IMR-90 (cell line): ENCODE data around the gene C16orf74. TPM values are rescaled to one million over a fixed set of nuclear protein-coding genes. Genes with fewer than 3 reads are reported as not detected.

ENCODE experiments used
- ATAC-seq: fragments of 200-7000 bp; cut with Tn5 transposase; 2 replicates; pipeline ENCODE4 v1.9.1; 2020; ENCODE audit warnings: low read depth, mild to moderate bottlenecking, moderate library complexity
- BruUV-seq: library from RNA; stranded (reverse); fragments of 400-500 nt; replicated peaks from 2 replicates; lab custom pipeline; 2021; lab: Mats Ljungman, UMichigan
- CTCF ChIA-PET: fragments of 300-600 bp; formaldehyde crosslinking; extraction: SDS; loops from one replicate; lab custom pipeline; 2021; ENCODE audit warnings: antibody characterized with exemption; lab: Yijun Ruan, JAX
- POLR2A ChIA-PET: fragments of 300-600 bp; sonication (Branson Sonifier 250); formaldehyde crosslinking; loops from one replicate; lab custom pipeline; 2022; ENCODE audit warnings: antibody characterized with exemption; ENCODE audit not compliant: unreplicated experiment; lab: Charles Lee
- DNase-seq: peaks from one replicate; pipeline ENCODE4 v3.0.0; 2013
- H2AFZ ChIP-seq: replicated peaks from 2 replicates; pipeline ENCODE3; 2013; ENCODE audit warnings: low read length, mild to moderate bottlenecking; ENCODE audit not compliant: poor library complexity
- H2AK5ac ChIP-seq: 2 replicates; pipeline ENCODE4 v1.6.1; 2013; ENCODE audit warnings: low read depth, low read length, inconsistent platforms
- H2AK9ac ChIP-seq: replicated peaks from 2 replicates; pipeline ENCODE3; 2013; ENCODE audit warnings: mild to moderate bottlenecking, low read depth, low read length, moderate library complexity; ENCODE audit not compliant: poor library complexity
- H2BK120ac ChIP-seq: 2 replicates; pipeline ENCODE4 v1.6.1; 2013; ENCODE audit warnings: low read depth, low read length, inconsistent platforms
- H2BK15ac ChIP-seq: 3 replicates; pipeline ENCODE4 v1.6.1; 2013; ENCODE audit warnings: low read depth, low read length, inconsistent platforms
- H2BK20ac ChIP-seq: 2 replicates; pipeline ENCODE4 v1.6.1; 2013; ENCODE audit warnings: low read depth, mild to moderate bottlenecking, inconsistent platforms, low read length, moderate library complexity
- H2BK5ac ChIP-seq: 2 replicates; pipeline ENCODE4 v1.6.1; 2013; ENCODE audit warnings: mild to moderate bottlenecking, low read depth, low read length, inconsistent platforms; ENCODE audit not compliant: poor library complexity, severe bottlenecking
- H3K14ac ChIP-seq: replicated peaks from 2 replicates; pipeline ENCODE4 v1.6.1; 2013; ENCODE audit warnings: low read depth, low read length, inconsistent platforms
- H3K18ac ChIP-seq: 2 replicates; pipeline ENCODE4 v1.6.1; 2013; ENCODE audit warnings: low read depth, low read length, control low read depth
- H3K23ac ChIP-seq: 2 replicates; pipeline ENCODE4 v1.6.1; 2013; ENCODE audit warnings: low read depth, low read length, inconsistent platforms
- H3K27ac ChIP-seq: 2 replicates; pipeline ENCODE4 v1.5.1; 2013; ENCODE audit warnings: mild to moderate bottlenecking, control low read depth, low read length; ENCODE audit not compliant: insufficient read depth
- H3K27me3 ChIP-seq: 2 replicates; pipeline ENCODE4 v1.6.1; 2013; ENCODE audit warnings: low read length; ENCODE audit not compliant: control insufficient read depth, insufficient read depth
- H3K36me3 ChIP-seq: 2 replicates; pipeline ENCODE4 v1.6.1; 2013; ENCODE audit warnings: low read length, mixed read lengths; ENCODE audit not compliant: control insufficient read depth, insufficient read depth
- H3K4ac ChIP-seq: 2 replicates; pipeline ENCODE4 v1.6.1; 2013; ENCODE audit warnings: low read depth, low read length, inconsistent platforms
- H3K4me1 ChIP-seq: 2 replicates; pipeline ENCODE4 v1.6.1; 2013; ENCODE audit warnings: low read length, mixed read lengths; ENCODE audit not compliant: control insufficient read depth, insufficient read depth
- H3K4me2 ChIP-seq: 2 replicates; pipeline ENCODE4 v1.6.1; 2013; ENCODE audit warnings: low read depth, mild to moderate bottlenecking, control low read depth, low read length, moderate library complexity
- H3K4me3 ChIP-seq: 2 replicates; pipeline ENCODE4 v1.5.1; 2013; ENCODE audit warnings: low read depth, mild to moderate bottlenecking, control low read depth, low read length, moderate library complexity; ENCODE audit not compliant: insufficient read depth
- H3K56ac ChIP-seq: 2 replicates; pipeline ENCODE4 v1.6.1; 2013; ENCODE audit warnings: low read length, inconsistent platforms; ENCODE audit not compliant: insufficient read depth; ENCODE audit errors: extremely low read depth
- H3K79me1 ChIP-seq, 2 experiments: 2 replicates each; pipeline ENCODE4 v1.6.1; 2013; ENCODE audit warnings: low read length in 2 of 2, inconsistent platforms in 1 of 2, low read depth in 1 of 2
- H3K9ac ChIP-seq: 2 replicates; pipeline ENCODE4 v1.6.1; 2013; ENCODE audit warnings: low read depth, low read length, control low read depth
- H3K9me1 ChIP-seq: 2 replicates; pipeline ENCODE4 v1.6.1; 2013; ENCODE audit warnings: low read length, inconsistent platforms; ENCODE audit not compliant: insufficient read depth
- H3K9me3 ChIP-seq: 2 replicates; pipeline ENCODE4 v1.6.1; 2013; ENCODE audit warnings: low read length; ENCODE audit not compliant: control insufficient read depth, insufficient read depth
- H4K20me1 ChIP-seq: 2 replicates; pipeline ENCODE4 v1.6.1; 2013; ENCODE audit warnings: low read length, inconsistent platforms; ENCODE audit not compliant: insufficient read depth
- H4K5ac ChIP-seq: 2 replicates; pipeline ENCODE4 v1.6.1; 2013; ENCODE audit warnings: mild to moderate bottlenecking, low read depth, low read length, control low read depth
- H4K8ac ChIP-seq, 2 experiments: 2 replicates each; pipeline ENCODE4 v1.6.1; 2013; ENCODE audit warnings: low read depth in 2 of 2, low read length in 2 of 2, control low read depth in 1 of 2, inconsistent platforms in 1 of 2
- H4K91ac ChIP-seq: 2 replicates; pipeline ENCODE4 v1.6.1; 2013; ENCODE audit warnings: low read depth, low read length, inconsistent platforms; ENCODE audit not compliant: insufficient read depth
- BHLHE40 ChIP-seq: fragments of 150-350 bp; IDR thresholded peaks from 2 replicates; pipeline ENCODE4 v1.6.1; 2016; ENCODE audit warnings: mild to moderate bottlenecking, low read depth, low read length
- CEBPB ChIP-seq: IDR thresholded peaks from 2 replicates; pipeline ENCODE4 v1.6.1; 2012; ENCODE audit warnings: low read depth, low read length, improper control_type of control experiment
- CHD1 ChIP-seq: IDR thresholded peaks from 2 replicates; pipeline ENCODE4 v1.6.1; 2012; ENCODE audit warnings: low read depth, low read length, improper control_type of control experiment
- CTCF ChIP-seq: conservative IDR thresholded peaks from 2 replicates; pipeline ENCODE4 v1.5.1; 2012; ENCODE audit warnings: mild to moderate bottlenecking, low read depth, low read length, improper control_type of control experiment
- ELK1 ChIP-seq: fragments of 150-350 bp; IDR thresholded peaks from 2 replicates; pipeline ENCODE4 v1.6.1; 2016; ENCODE audit warnings: low read depth, mild to moderate bottlenecking, low read length, moderate library complexity, borderline replicate concordance
- FOS ChIP-seq: fragments of 150-350 bp; IDR thresholded peaks from 2 replicates; pipeline ENCODE4 v1.6.1; 2016; ENCODE audit warnings: low read depth, low read length
- MAFK ChIP-seq: IDR thresholded peaks from 2 replicates; pipeline ENCODE4 v1.6.1; 2012; ENCODE audit warnings: low read depth, low read length, improper control_type of control experiment
- MAZ ChIP-seq: IDR thresholded peaks from 2 replicates; pipeline ENCODE4 v1.6.1; 2012; ENCODE audit warnings: low read depth, mild to moderate bottlenecking, low read length, improper control_type of control experiment, moderate library complexity, borderline replicate concordance
- MXI1 ChIP-seq: IDR thresholded peaks from 2 replicates; pipeline ENCODE4 v1.6.1; 2012; ENCODE audit warnings: low read depth, mild to moderate bottlenecking, low read length, moderate library complexity, borderline replicate concordance
- NFE2L2 ChIP-seq: fragments of 150-350 bp; IDR thresholded peaks from 2 replicates; pipeline ENCODE4 v1.6.1; 2016; ENCODE audit warnings: low read depth, mild to moderate bottlenecking, low read length
- POLR2A ChIP-seq: IDR thresholded peaks from 2 replicates; pipeline ENCODE4 v1.6.1; 2012; ENCODE audit warnings: mild to moderate bottlenecking, low read depth, low read length
- RAD21 ChIP-seq: IDR thresholded peaks from 2 replicates; pipeline ENCODE4 v1.6.1; 2012; ENCODE audit warnings: low read length, improper control_type of control experiment
- RCOR1 ChIP-seq: IDR thresholded peaks from 2 replicates; pipeline ENCODE4 v1.6.1; 2012; ENCODE audit warnings: mild to moderate bottlenecking, low read length, improper control_type of control experiment; ENCODE audit not compliant: insufficient replicate concordance
- RFX5 ChIP-seq: IDR thresholded peaks from 2 replicates; pipeline ENCODE4 v1.8.0; 2012; ENCODE audit warnings: low read depth, mild to moderate bottlenecking, low read length, moderate library complexity
- SMC3 ChIP-seq: fragments of 150-350 bp; IDR thresholded peaks from 2 replicates; pipeline ENCODE4 v1.6.1; 2016; ENCODE audit warnings: low read depth, mild to moderate bottlenecking, antibody characterized with exemption, low read length, moderate library complexity
- USF2 ChIP-seq: fragments of 150-350 bp; IDR thresholded peaks from 2 replicates; pipeline ENCODE4 v1.6.1; 2017; ENCODE audit warnings: mild to moderate bottlenecking, antibody characterized with exemption, low read length, low read depth
- WGBS, 2 experiments: methylation state at CpG; one replicate each; pipeline versions ENCODE4 v1.1.5 to v1.1.7; 2013; ENCODE audit warnings: missing lambda C conversion rate in 2 of 2; ENCODE audit not compliant: insufficient read length in 1 of 2; ENCODE audit errors: extremely low coverage in 2 of 2; 5-methylcytosine and 5-hydroxymethylcytosine counted together
- dilution Hi-C: fragments of 300-500 bp; cut with HindIII; formaldehyde crosslinking; loops from one replicate; pipeline ENCODE4 v1.14.3; 2018; ENCODE audit warnings: low sequenced_read_pairs; ENCODE audit not compliant: unreplicated experiment
- in situ Hi-C: fragments of 300-500 bp; cut with MboI; formaldehyde crosslinking; loops from 3 replicates; pipeline ENCODE4 v1.14.3; 2019; ENCODE audit warnings: low sequenced_read_pairs, inconsistent platforms, mixed read lengths
- intact Hi-C: fragments of 100-400 bp; cut with micrococcal nuclease; formaldehyde crosslinking; loops from 2 replicates; pipeline ENCODE4 v1.10.0; 2022
- polyA plus RNA-seq, 3 experiments: library from polyadenylated mRNA; depleted of rRNA; stranded (reverse); fragments of >200 nt; gene quantifications; 2 replicates each; pipeline ENCODE4 v1.2.3, GENCODE V29; 2012; ENCODE audit warnings: low replicate concordance in 1 of 3
- total RNA-seq: library from RNA; depleted of rRNA; stranded (reverse); fragments of >200 nt; gene quantifications from 2 replicates; pipeline ENCODE4 v1.2.3, GENCODE V29; 2012

The C16orf74 gene
- total and polyA plus RNA-seq, 2 of the 4 experiments (the other 2 are of a cell fraction), result 4.5 to 12.2 TPM

GRCh38 chr16:85765211-85765610 lies 14.3 kb upstream of the C16orf74 start:
- DNase-seq, result no peak
- Histone ChIP-seq H2BK120ac (no peak overlapping the region), H4K91ac (no peak overlapping the region), H3K9me1 (peaks cover 16% of the 10 kb centered on the region), H3K4ac (no peak overlapping the region), H3K4me3 (no peak overlapping the region), H2BK5ac (no peak overlapping the region), H3K4me1 (peaks cover 10% of the 10 kb centered on the region), H3K36me3 (no peaks in the 10 kb centered on the region; the same call in 1 of the 2 replicates), H3K9me3 (no peaks in the 10 kb centered on the region), H2AK9ac (no peak overlapping the region), H3K27ac (no peak overlapping the region), H3K27me3 (no peaks in the 10 kb centered on the region; the same call in 1 of the 2 replicates), H4K8ac (no peak overlapping the region), H2AK5ac (no peak overlapping the region), H3K18ac (no peak overlapping the region), H3K56ac (no peak overlapping the region), H2BK20ac (no peak overlapping the region; the same call in 1 of the 2 replicates), H3K4me2 (no peak overlapping the region), H3K9ac (no peak overlapping the region), H4K20me1 (no peaks in the 10 kb centered on the region), H4K5ac (no peak overlapping the region), H3K14ac (no peak overlapping the region), H2AFZ (no peak overlapping the region), H3K79me1 (peaks cover 0 to 10% of the 10 kb centered on the region in 2 experiments; a peak in 1 of 4 replicates), H2BK15ac (no peak overlapping the region), H3K23ac (no peak overlapping the region)
- TF ChIP-seq RCOR1 (no peak), CEBPB (no peak), SMC3 (no peak), MXI1 (no peak), CTCF (no peak), BHLHE40 (no peak), NFE2L2 (no peak), FOS (no peak), CHD1 (no peak), MAFK (no peak), MAZ (no peak), USF2 (no peak), RAD21 (no peak), RFX5 (no peak), POLR2A (no peak), ELK1 (no peak)
- ChIA-PET POLR2A (no interaction called here), CTCF (no interaction called here)
- in situ Hi-C loops (no loop called here), dilution Hi-C loops (no loop called here), intact Hi-C loops (no loop called here)
- BruUV-seq, result no TSS peak
- no peak for ATAC-seq
- no CpG with 5 or more reads among the region's 8 CpGs for WGBS, 2 experiments
